ENCODE data around the gene PLCB1.

- TF ChIP-seq EZH2 (IDR thresholded peaks at IDR 0.05; ENCODE audit: insufficient read depth, low read length) (no peak), CTCF (IDR thresholded peaks at IDR 0.05; ENCODE audit: insufficient read depth, low read depth, low read length) (no peak)
Observed at GRCh38 chr20:8250539-8251200, 118.6 kb downstream of the PLCB1 start.

All from astrocyte (in vitro differentiated cells and primary cell).